HUES64 (cell line): Measurements from ENCODE around the gene MNT.

Source experiments
- H3K27ac ChIP-seq: 2 replicates; pipeline ENCODE4 v1.7.0; 2013; ENCODE audit warnings: low read depth, low read length, inconsistent platforms
- H3K27me3 ChIP-seq: 2 replicates; pipeline ENCODE4 v1.6.1; 2013; ENCODE audit warnings: mild to moderate bottlenecking, low read length; ENCODE audit not compliant: insufficient read depth
- H3K36me3 ChIP-seq: 2 replicates; pipeline ENCODE4 v1.6.1; 2013; ENCODE audit warnings: mild to moderate bottlenecking, low read length; ENCODE audit not compliant: insufficient read depth
- H3K4me1 ChIP-seq: 2 replicates; pipeline ENCODE4 v1.6.1; 2013; ENCODE audit warnings: mild to moderate bottlenecking, low read length, moderate library complexity; ENCODE audit not compliant: insufficient read depth
- H3K4me3 ChIP-seq: 2 replicates; pipeline ENCODE4 v1.5.1; 2013; ENCODE audit warnings: mild to moderate bottlenecking, low read length, moderate library complexity
- H3K9ac ChIP-seq: 2 replicates; pipeline ENCODE4 v1.6.1; 2013; ENCODE audit warnings: mild to moderate bottlenecking, low read depth, low read length
- H3K9me3 ChIP-seq: 2 replicates; pipeline ENCODE4 v1.6.1; 2013; ENCODE audit warnings: low read depth, low read length; ENCODE audit not compliant: insufficient read depth
- whole genome bisulfite sequencing: fragments of 150-250, 120-280 bp; methylation state at CpG from one replicate; pipeline ENCODE4 v1.1.7; 2013; ENCODE audit warnings: missing lambda C conversion rate; 5-methylcytosine and 5-hydroxymethylcytosine counted together

Gene MNT

GRCh38 chr17:2416010-2416734 is 15.3 kb upstream of the MNT start:
- WGBS = 40% methylated on average over 17 of the region's 19 CpGs
- Histone ChIP-seq H3K36me3 (peaks cover 56% of the 10 kb centered on the region), H3K9ac (no peak overlapping the region), H3K4me1 (no peaks in the 10 kb centered on the region), H3K27me3 (no peaks in the 10 kb centered on the region), H3K4me3 (no peak overlapping the region), H3K27ac (peak overlapping the region; percentile 36; the same call in 1 of the 2 replicates), H3K9me3 (no peaks in the 10 kb centered on the region)

DNA sequence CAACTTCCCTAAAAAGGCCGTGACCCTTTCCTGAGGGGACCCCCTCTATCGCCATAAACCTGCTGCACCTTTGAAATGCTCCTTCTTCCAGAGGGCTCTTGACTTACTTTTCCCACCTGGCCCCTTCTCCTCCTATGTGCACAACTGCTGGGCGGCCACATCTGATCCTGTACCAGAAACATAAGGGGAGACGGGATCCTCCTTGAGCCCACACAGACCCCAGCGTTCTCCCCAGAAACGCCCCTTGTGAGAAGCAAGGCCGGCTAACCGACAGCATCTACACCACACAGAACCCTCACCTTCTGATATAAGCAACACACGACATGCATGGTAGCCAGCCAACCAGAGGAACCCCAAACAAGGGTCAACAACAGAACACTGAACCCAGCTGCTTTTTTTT is 14.2 kb upstream of the MNT start:
- Histone ChIP-seq H3K27me3 (no peaks in the 10 kb centered on the region), H3K27ac (no peak overlapping the region), H3K4me3 (no peak overlapping the region), H3K9ac (no peak overlapping the region), H3K9me3 (no peaks in the 10 kb centered on the region), H3K36me3 (peaks cover 45% of the 10 kb centered on the region), H3K4me1 (no peaks in the 10 kb centered on the region)
- 83% methylated on average over 9 of the region's 9 CpGs for WGBS

DNA sequence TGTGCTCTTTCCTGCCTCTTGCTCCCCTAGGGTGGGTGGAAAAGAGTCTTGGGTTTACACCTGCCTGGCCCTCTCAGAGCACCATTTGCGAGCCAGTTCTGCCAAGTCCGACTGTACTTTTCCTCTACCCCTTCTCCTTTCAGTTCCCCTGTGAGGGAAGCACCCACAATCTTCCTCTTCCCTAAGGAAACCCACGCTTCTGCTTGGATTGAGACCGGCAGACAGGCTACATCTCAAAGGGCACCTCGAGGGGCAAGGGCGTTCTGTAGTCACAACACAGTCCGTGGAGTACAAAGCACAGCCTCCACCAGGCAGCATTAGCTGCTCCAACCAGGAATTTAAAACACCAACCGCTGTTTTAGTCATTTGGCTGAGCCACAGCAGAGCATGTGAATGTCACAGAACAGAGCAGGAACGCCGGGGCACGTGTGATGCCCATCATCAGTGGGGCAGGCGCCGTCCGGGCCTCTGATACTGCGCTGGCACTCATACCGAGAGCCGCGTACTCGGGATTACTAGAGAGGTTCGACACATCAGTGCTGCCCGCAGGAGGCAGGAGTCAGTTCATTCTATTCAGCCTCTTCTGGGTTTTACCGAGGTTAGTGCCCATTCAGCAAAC is 13.7 kb upstream of the MNT start:
- Histone ChIP-seq H3K9me3 (no peaks in the 10 kb centered on the region), H3K9ac (no peak overlapping the region), H3K4me3 (no peak overlapping the region), H3K36me3 (peaks cover 40% of the 10 kb centered on the region), H3K4me1 (no peaks in the 10 kb centered on the region), H3K27me3 (no peaks in the 10 kb centered on the region), H3K27ac (no peak overlapping the region)
- WGBS = 97% methylated on average over 22 of the region's 22 CpGs

DNA sequence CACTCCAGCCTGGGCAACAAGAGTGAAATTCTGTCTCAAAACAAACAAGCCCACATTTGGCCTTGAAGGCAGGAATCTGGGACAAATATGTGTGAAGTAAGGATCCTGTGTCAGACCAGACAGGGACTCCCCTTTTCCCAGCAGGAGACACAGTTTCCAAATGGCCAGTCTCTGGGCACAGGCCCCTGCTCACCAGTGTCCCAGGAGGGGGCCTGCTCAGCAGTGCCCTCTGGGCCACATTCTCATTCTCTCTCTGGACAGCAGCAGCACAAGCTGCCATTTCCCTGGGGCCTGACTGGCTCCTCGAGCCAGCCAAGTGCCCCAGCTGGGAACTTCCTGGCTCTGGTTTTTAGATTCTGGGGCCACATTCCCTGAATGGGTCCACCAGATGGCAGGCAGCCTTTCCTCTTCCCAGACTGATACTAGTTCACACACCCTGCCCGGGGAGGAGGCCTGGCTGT is 11.7 kb upstream of the MNT start:
- no peaks in the 10 kb centered on the region for H3K4me1 ChIP-seq
- H3K27ac ChIP-seq = no peak overlapping the region
- no peaks in the 10 kb centered on the region for H3K27me3 ChIP-seq
- H3K9me3 ChIP-seq = no peaks in the 10 kb centered on the region
- 77% methylated on average over 2 of the region's 2 CpGs for WGBS
- peaks cover 22% of the 10 kb centered on the region for H3K36me3 ChIP-seq
- H3K9ac ChIP-seq = no peak overlapping the region
- H3K4me3 ChIP-seq = no peak overlapping the region

DNA sequence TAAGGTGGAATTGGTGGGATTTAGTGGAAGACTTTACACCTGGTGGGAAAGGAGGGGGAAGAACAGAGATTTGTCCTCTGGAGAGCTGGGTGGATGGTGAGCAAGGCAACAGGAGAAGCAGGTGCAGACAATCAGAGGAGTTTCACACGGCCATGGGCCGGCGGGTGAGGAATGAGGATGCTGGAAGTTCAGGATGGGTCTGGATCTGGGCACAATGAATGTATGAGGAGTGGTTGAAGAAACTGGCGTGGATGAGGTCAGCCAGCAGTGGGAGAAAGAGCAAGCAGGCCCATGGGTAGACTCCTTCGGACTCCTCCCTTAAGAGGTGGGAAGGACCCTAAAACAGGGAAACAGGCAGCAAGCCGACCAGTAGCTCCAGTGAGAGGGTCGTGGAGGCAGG is 10.1 kb upstream of the MNT start:
- Histone ChIP-seq H3K9ac (no peak overlapping the region), H3K27ac (no peak overlapping the region), H3K9me3 (no peaks in the 10 kb centered on the region), H3K27me3 (no peaks in the 10 kb centered on the region), H3K4me1 (peaks cover 3% of the 10 kb centered on the region; the same call in 1 of the 2 replicates), H3K36me3 (peaks cover 22% of the 10 kb centered on the region), H3K4me3 (no peak overlapping the region)
- 95% methylated on average over 7 of the region's 7 CpGs for WGBS

DNA sequence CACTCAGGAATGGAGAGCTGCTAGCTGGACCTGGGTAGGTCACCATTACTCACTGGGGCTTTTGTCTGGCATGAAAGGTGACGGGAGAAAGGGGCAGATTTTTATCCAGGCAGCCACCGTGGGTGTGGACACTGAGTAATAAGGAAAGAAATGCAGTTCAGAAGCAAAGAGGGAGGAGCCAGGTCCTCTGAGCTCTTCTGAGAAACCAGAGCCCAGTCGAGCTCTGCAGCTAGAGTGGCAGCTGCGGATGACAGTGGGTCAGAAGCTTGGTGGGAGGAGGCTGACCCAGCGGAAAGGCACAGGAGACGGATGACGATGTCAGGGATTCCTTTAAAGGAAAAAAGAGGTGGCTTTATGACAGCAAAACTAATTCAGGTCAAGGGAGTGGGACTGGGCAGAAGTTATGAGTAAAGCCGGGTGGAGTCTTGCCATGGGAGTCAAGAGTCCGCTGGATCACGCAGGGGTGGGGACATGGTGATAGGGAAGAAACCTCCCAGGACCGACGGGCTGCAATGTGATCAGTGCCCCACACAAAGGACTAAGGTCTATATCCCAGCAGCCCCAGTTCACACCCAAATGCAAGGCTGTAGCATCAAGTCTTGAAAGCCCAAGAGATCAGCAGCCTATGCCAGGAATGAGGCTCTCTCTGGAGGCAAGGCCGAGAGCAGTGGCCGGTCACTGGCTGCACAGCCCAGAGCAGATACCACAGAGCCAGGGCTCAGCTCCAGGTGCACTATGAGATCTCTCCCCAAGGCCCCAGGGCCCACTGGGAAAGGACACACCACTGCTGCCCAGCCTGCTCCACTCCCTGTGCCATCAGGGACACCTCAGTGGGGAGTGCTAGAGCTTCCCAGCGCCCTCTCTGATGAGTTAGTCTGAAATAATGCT is 6.3 kb upstream of the MNT start:
- Histone ChIP-seq H3K27me3 (no peaks in the 10 kb centered on the region), H3K27ac (peak overlapping the region; percentile 35; the same call in 1 of the 2 replicates), H3K9ac (no peak overlapping the region), H3K4me1 (peaks cover 10% of the 10 kb centered on the region), H3K36me3 (no peaks in the 10 kb centered on the region; the same call in 1 of the 2 replicates), H3K4me3 (no peak overlapping the region), H3K9me3 (no peaks in the 10 kb centered on the region)
- WGBS = 84% methylated on average over 15 of the region's 15 CpGs

DNA sequence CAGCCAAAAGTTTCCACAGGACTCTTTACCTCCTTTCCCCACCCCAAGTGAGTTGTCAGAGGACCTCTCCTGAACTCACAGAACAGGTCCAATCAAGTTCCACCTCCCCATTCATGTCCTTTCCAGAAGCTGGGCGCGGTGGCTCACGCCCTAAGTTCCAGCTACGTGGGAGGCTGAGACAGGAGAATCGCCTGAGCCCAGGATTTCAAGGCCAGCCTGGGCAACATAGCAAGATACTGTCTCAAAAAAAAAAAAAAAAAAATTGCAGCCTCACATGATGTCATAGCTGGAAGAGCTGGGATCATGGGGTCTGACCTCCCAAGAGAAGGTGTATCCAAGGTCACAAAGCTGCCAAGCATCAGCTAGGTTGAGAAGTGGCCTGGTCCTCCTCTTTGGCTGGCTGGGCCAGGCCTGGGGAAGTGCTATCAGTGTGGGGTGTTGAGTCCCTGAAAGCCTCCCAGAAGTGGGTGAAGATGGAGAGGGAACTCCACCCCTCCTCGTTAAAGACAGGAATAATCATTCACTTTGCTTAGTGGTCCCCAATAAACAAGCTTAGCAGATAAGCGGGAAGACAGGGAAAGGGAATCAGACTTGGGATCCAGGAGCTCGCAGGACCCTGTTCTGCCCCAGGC is 5.5 kb upstream of the MNT start:
- H3K9me3 ChIP-seq = no peaks in the 10 kb centered on the region
- H3K36me3 ChIP-seq = no peaks in the 10 kb centered on the region; the same call in 1 of the 2 replicates
- H3K27ac ChIP-seq = no peak overlapping the region
- H3K9ac ChIP-seq = no peak overlapping the region
- H3K4me3 ChIP-seq = no peak overlapping the region
- H3K27me3 ChIP-seq = no peaks in the 10 kb centered on the region
- H3K4me1 ChIP-seq = peaks cover 10% of the 10 kb centered on the region
- WGBS = 96% methylated on average over 8 of the region's 8 CpGs

GRCh38 chr17:2405247-2405926 is 4.5 kb upstream of the MNT start:
- Histone ChIP-seq H3K27me3 (no peaks in the 10 kb centered on the region), H3K27ac (no peak overlapping the region), H3K4me1 (peaks cover 10% of the 10 kb centered on the region), H3K9ac (no peak overlapping the region), H3K4me3 (no peak overlapping the region), H3K9me3 (no peaks in the 10 kb centered on the region), H3K36me3 (no peaks in the 10 kb centered on the region; the same call in 1 of the 2 replicates)
- 88% methylated on average over 13 of the region's 14 CpGs for WGBS

- Histone ChIP-seq H3K4me3 (no peak overlapping the region), H3K9ac (no peak overlapping the region), H3K4me1 (peaks cover 16% of the 10 kb centered on the region), H3K27me3 (no peaks in the 10 kb centered on the region), H3K27ac (no peak overlapping the region), H3K9me3 (no peaks in the 10 kb centered on the region), H3K36me3 (no peaks in the 10 kb centered on the region)
- 95% methylated on average over 4 of the region's 4 CpGs for WGBS
These were observed 2.2 kb upstream of the MNT start for GRCh38 chr17:2403044-2403443.

GRCh38 chr17:2402544-2402943 is 1.7 kb upstream of the MNT start:
- no peaks in the 10 kb centered on the region for H3K36me3 ChIP-seq
- H3K27ac ChIP-seq = peak overlapping the region; percentile 34; the same call in 1 of the 2 replicates
- WGBS = 27% methylated on average over 15 of the region's 15 CpGs
- peak overlapping the region; percentile 69 for H3K9ac ChIP-seq
- peaks cover 21% of the 10 kb centered on the region for H3K4me1 ChIP-seq
- H3K9me3 ChIP-seq = no peaks in the 10 kb centered on the region
- no peaks in the 10 kb centered on the region for H3K27me3 ChIP-seq
- peak overlapping the region; percentile 95 for H3K4me3 ChIP-seq
